ENCODE measurements around the gene TSPYL1. TPM values are rescaled to one million over a fixed set of nuclear protein-coding genes. Genes with fewer than 3 reads are reported as not detected.

TSPYL1 gene
- total RNA-seq, 1 donor, result 83.4 TPM

DNA sequence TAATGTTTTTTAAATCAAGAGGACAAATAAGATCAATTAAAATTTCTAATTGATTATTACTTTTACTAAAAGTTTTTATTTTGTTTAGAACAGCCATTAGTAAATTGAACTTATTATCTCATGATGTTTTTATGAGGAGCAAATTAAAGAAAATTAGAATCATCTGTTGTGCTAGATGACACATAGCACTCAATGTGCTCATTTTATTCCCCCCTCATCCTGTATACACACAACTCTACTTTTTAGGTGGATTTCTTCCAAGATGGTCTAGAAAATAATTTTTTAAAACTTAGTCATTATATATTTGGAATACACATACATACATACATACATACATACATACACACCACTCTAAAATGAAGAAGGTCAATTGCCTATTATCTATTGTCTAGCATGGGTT, 29.3 kb upstream of the TSPYL1 start:
- H3K4me3 ChIP-seq (ENCODE audit: low read depth, low read length), result no peak overlapping the region
- DNase-seq (ENCODE audit: low read depth), result no peak
- TF ChIP-seq, protein P1, sequence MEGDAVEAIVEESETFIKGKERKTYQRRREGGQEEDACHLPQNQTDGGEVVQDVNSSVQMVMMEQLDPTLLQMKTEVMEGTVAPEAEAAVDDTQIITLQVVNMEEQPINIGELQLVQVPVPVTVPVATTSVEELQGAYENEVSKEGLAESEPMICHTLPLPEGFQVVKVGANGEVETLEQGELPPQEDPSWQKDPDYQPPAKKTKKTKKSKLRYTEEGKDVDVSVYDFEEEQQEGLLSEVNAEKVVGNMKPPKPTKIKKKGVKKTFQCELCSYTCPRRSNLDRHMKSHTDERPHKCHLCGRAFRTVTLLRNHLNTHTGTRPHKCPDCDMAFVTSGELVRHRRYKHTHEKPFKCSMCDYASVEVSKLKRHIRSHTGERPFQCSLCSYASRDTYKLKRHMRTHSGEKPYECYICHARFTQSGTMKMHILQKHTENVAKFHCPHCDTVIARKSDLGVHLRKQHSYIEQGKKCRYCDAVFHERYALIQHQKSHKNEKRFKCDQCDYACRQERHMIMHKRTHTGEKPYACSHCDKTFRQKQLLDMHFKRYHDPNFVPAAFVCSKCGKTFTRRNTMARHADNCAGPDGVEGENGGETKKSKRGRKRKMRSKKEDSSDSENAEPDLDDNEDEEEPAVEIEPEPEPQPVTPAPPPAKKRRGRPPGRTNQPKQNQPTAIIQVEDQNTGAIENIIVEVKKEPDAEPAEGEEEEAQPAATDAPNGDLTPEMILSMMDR (IDR thresholded peaks at IDR 0.05; ENCODE audit: insufficient read depth, low read length), result no peak

- TF ChIP-seq, protein P1 (IDR thresholded peaks at IDR 0.05; ENCODE audit: insufficient read depth, low read length), result no peak
- no peak for DNase-seq (ENCODE audit: low read depth)
- no peak overlapping the region for H3K4me3 ChIP-seq (ENCODE audit: low read depth, low read length)
Measured at GRCh38 chr6:116307633-116308032, 27.9 kb upstream of the TSPYL1 start.

- DNase-seq (ENCODE audit: low read depth), result no peak
- TF ChIP-seq, protein P1 (IDR thresholded peaks at IDR 0.05; ENCODE audit: insufficient read depth, low read length), result no peak
- no peak overlapping the region for H3K4me3 ChIP-seq (ENCODE audit: low read depth, low read length)
Measured at GRCh38 chr6:116307001-116307400, 27.3 kb upstream of the TSPYL1 start.

GRCh38 chr6:116304538-116305097, 24.9 kb upstream of the TSPYL1 start:
- no peak for DNase-seq (ENCODE audit: low read depth)
- TF ChIP-seq, protein P1 (IDR thresholded peaks at IDR 0.05; ENCODE audit: insufficient read depth, low read length), result no peak

GRCh38 chr6:116301104-116301503, 21.4 kb upstream of the TSPYL1 start:
- TF ChIP-seq, protein P1 (IDR thresholded peaks at IDR 0.05; ENCODE audit: insufficient read depth, low read length), result no peak
- DNase-seq (ENCODE audit: low read depth), result no peak
- H3K4me3 ChIP-seq (ENCODE audit: low read depth, low read length), result no peak overlapping the region

More at GRCh38 chr6:116304538-116305097, 24.9 kb upstream of the TSPYL1 start:
- no peak overlapping the region for H3K4me3 ChIP-seq (ENCODE audit: low read depth, low read length)

DNA sequence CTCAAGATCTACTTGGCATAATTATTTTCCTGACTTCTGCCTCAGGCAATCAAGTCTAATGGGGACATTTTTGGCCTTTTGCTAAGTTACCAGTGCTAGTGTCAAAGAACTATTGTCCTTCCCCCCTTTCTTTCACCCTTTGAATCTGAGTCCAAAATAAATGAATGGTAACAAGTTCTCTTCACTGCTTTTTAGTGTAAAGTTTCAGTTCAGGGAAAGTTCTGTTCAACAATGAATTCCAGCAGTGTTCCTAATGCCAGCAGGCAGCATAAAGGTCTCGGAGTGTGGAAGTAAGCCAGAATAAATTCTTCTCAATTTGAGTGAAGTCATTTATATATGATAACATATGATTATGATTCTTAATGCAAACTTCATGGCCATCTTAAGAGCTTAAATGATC, 20.8 kb upstream of the TSPYL1 start:
- DNase-seq (ENCODE audit: low read depth), result no peak
- H3K4me3 ChIP-seq (ENCODE audit: low read depth, low read length), result no peak overlapping the region
- TF ChIP-seq, protein P1 (IDR thresholded peaks at IDR 0.05; ENCODE audit: insufficient read depth, low read length), result no peak

- TF ChIP-seq, protein P1 (IDR thresholded peaks at IDR 0.05; ENCODE audit: insufficient read depth, low read length), result no peak
- no peak overlapping the region for H3K4me3 ChIP-seq (ENCODE audit: low read depth, low read length)
- DNase-seq (ENCODE audit: low read depth), result no peak
Measured at GRCh38 chr6:116298973-116299372, 19.2 kb upstream of the TSPYL1 start.

All from fibroblast of the aortic adventitia (primary cell).